HG02798 (cell line): ENCODE data around the gene NUDT16L1.

ENCODE experiments used
- ATAC-seq: cut with Tn5 transposase; IDR thresholded peaks from one replicate; pipeline ENCODE4 v1.9.1; 2021; ENCODE audit warnings: mild to moderate bottlenecking; ENCODE audit not compliant: unreplicated experiment, poor library complexity

The NUDT16L1 gene

GRCh38 chr16:4692460-4693295 lies 684 bp upstream of the NUDT16L1 start:
- peak; percentile 7 for ATAC-seq

GRCh38 chr16:4693956-4694641 lies 737 bp downstream of the NUDT16L1 start:
- ATAC-seq, result peak; percentile 2

- ATAC-seq, result no peak
Measured at GRCh38 chr16:4694642-4695451, 1.5 kb downstream of the NUDT16L1 start.

GRCh38 chr16:4695473-4696171 lies 2.3 kb downstream of the NUDT16L1 start:
- no peak for ATAC-seq

GRCh38 chr16:4696172-4696904 lies 3.0 kb downstream of the NUDT16L1 start:
- no peak for ATAC-seq

- ATAC-seq, result no peak
Measured at GRCh38 chr16:4696905-4697847, 3.8 kb downstream of the NUDT16L1 start.

- ATAC-seq, result no peak
Measured at GRCh38 chr16:4697848-4698291, 4.5 kb downstream of the NUDT16L1 start.

- no peak for ATAC-seq
Measured at GRCh38 chr16:4698321-4699045, 5.1 kb downstream of the NUDT16L1 start.

- no peak for ATAC-seq
Measured at GRCh38 chr16:4699046-4699556, 5.7 kb downstream of the NUDT16L1 start.

GRCh38 chr16:4700380-4700996 lies 7.1 kb downstream of the NUDT16L1 start:
- ATAC-seq, result no peak

- ATAC-seq, result no peak
Measured at GRCh38 chr16:4700997-4701743, 7.8 kb downstream of the NUDT16L1 start.

GRCh38 chr16:4701791-4702465 lies 8.6 kb downstream of the NUDT16L1 start:
- no peak for ATAC-seq

GRCh38 chr16:4702466-4702808 lies 9.1 kb downstream of the NUDT16L1 start:
- ATAC-seq, result no peak

GRCh38 chr16:4703906-4704305 lies 10.5 kb downstream of the NUDT16L1 start:
- no peak for ATAC-seq

GRCh38 chr16:4704491-4704890 lies 11.1 kb downstream of the NUDT16L1 start:
- no peak for ATAC-seq

- ATAC-seq, result no peak
Measured at GRCh38 chr16:4704913-4705312, 11.6 kb downstream of the NUDT16L1 start.
